HG03175 (cell line): ENCODE data around the gene GRM6.

Source experiments
- ATAC-seq: cut with Tn5 transposase; IDR thresholded peaks from one replicate; pipeline ENCODE4 v1.9.1; 2021; ENCODE audit warnings: mild to moderate bottlenecking, moderate library complexity; ENCODE audit not compliant: unreplicated experiment

GRM6 gene

GRCh38 chr5:178994580-178995340 is at the start of gene GRM6:
Gene GRM6, minus strand, starts transcription at chr5:178995320. Its CDS starts 376 bp downstream, at chr5:178994944.
- no peak for ATAC-seq

GRCh38 chr5:179044765-179045164 is 49.6 kb upstream of the GRM6 start:
- ATAC-seq, result no peak

GRCh38 chr5:179033004-179033580 is 38.0 kb upstream of the GRM6 start:
- ATAC-seq, result no peak

GRCh38 chr5:179023528-179024189 is 28.5 kb upstream of the GRM6 start, which contains the start of gene ZNF879:
Gene ZNF879, plus strand, starts transcription at chr5:179023804. Its CDS starts 1,201 bp downstream, at chr5:179025005.
- ATAC-seq, result peak; percentile 88

GRCh38 chr5:179008667-179009066 is 13.5 kb upstream of the GRM6 start:
- ATAC-seq, result no peak

- ATAC-seq, result no peak
Measured at GRCh38 chr5:179006564-179006963, 11.4 kb upstream of the GRM6 start.

- ATAC-seq, result no peak
Measured at GRCh38 chr5:178998441-178998840, 3.3 kb upstream of the GRM6 start.

GRCh38 chr5:178997191-178997590 is 2.1 kb upstream of the GRM6 start:
- ATAC-seq, result no peak

GRCh38 chr5:178996156-178996555 is 1.0 kb upstream of the GRM6 start:
- ATAC-seq, result no peak

GRCh38 chr5:178995341-178995690 is 196 bp upstream of the GRM6 start:
- no peak for ATAC-seq

GRCh38 chr5:178993955-178994579 is 1.1 kb downstream of the GRM6 start:
- ATAC-seq, result no peak

GRCh38 chr5:178993236-178993765 is 1.8 kb downstream of the GRM6 start:
- ATAC-seq, result no peak

- no peak for ATAC-seq
Measured at GRCh38 chr5:178992291-178992895, 2.7 kb downstream of the GRM6 start.

GRCh38 chr5:178991190-178992145 is 3.7 kb downstream of the GRM6 start:
- no peak for ATAC-seq

GRCh38 chr5:178990491-178990890 is 4.6 kb downstream of the GRM6 start:
- ATAC-seq, result no peak

- ATAC-seq, result no peak
Measured at GRCh38 chr5:178989311-178989710, 5.8 kb downstream of the GRM6 start.

GRCh38 chr5:178988436-178989220 is 6.5 kb downstream of the GRM6 start:
- no peak for ATAC-seq

GRCh38 chr5:178986326-178986960 is 8.7 kb downstream of the GRM6 start:
- no peak for ATAC-seq
